ENCODE data around the gene LMAN2L. TPM values are rescaled to one million over a fixed set of nuclear protein-coding genes. Genes with fewer than 3 reads are reported as not detected.

LMAN2L gene
- total RNA-seq, 1 experiment from 2014 or later, result 17.6 TPM

DNA sequence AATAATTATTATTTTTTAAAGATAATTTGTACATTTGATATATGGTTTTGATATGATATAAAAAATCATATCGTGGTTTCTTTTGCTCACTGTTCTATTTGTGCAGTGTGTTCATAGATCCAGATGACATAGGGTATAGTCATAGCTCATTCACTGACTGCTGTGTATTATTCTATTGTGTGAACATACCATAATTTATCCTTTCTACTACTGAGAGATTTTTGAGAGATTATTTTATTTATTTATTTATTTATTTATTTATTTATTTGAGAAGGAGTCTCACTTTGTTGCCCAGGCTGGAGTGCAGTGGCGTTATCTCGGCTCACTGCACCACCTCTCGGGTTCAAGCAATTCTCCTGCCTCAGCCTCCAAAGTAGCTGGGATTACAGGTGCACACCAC lies 58.3 kb downstream of the LMAN2L start:
- H2AFZ ChIP-seq (ENCODE audit: low read length), result no peak overlapping the region
- H2BK15ac ChIP-seq (ENCODE audit: low read depth, low read length), result no peak overlapping the region
- H2BK12ac ChIP-seq (ENCODE audit: insufficient read length, low read depth, low read length), result no peak overlapping the region
- Mint-ChIP-seq H3K4me1 (peaks cover 13 to 18% of the 10 kb centered on the region in 2 experiments), H3K36me3 (ENCODE audit: insufficient read depth in 1 of 3, low read depth in 3 of 3) (no peaks in the 10 kb centered on the region), H3K4me3 (no peak overlapping the region), H3K9me3 (no peaks in the 10 kb centered on the region), H3K27ac (no peak overlapping the region), H3K27me3 (ENCODE audit: low read depth) (no peaks in the 10 kb centered on the region; the same call in 1 of the 2 replicates)
- no peak overlapping the region for H3K9ac ChIP-seq (ENCODE audit: extremely low read depth, insufficient read length, low read length)
- no peak overlapping the region for H4K91ac ChIP-seq (ENCODE audit: insufficient read length, low read depth, low read length)
- H3K4ac ChIP-seq (ENCODE audit: low read depth, low read length), result no peak overlapping the region
- WGBS (ENCODE audit: extremely low coverage, insufficient read length, low lambda C conversion rate), result no CpG with 5 or more reads among the region's 4 CpGs
- no peak overlapping the region for H2BK5ac ChIP-seq (ENCODE audit: insufficient read length, low read length)
- H3K23ac ChIP-seq (ENCODE audit: insufficient read length, low read depth, low read length), result no peak overlapping the region
- H2BK20ac ChIP-seq (ENCODE audit: low read depth, low read length, poor library complexity, severe bottlenecking), result no peak overlapping the region
- no peak overlapping the region for H3K14ac ChIP-seq (ENCODE audit: insufficient read depth, low read length)
- no peak overlapping the region for H2BK120ac ChIP-seq (ENCODE audit: low read depth, low read length, poor library complexity, severe bottlenecking)
- no peaks in the 10 kb centered on the region for H3K9me3 ChIP-seq (ENCODE audit: control insufficient read depth, low read depth, low read length)
- no peak overlapping the region for H3K18ac ChIP-seq (ENCODE audit: insufficient read length, low read depth, low read length)
- no peaks in the 10 kb centered on the region for H4K20me1 ChIP-seq (ENCODE audit: control insufficient read depth, insufficient read depth, insufficient read length)
- TF ChIP-seq, protein P1, sequence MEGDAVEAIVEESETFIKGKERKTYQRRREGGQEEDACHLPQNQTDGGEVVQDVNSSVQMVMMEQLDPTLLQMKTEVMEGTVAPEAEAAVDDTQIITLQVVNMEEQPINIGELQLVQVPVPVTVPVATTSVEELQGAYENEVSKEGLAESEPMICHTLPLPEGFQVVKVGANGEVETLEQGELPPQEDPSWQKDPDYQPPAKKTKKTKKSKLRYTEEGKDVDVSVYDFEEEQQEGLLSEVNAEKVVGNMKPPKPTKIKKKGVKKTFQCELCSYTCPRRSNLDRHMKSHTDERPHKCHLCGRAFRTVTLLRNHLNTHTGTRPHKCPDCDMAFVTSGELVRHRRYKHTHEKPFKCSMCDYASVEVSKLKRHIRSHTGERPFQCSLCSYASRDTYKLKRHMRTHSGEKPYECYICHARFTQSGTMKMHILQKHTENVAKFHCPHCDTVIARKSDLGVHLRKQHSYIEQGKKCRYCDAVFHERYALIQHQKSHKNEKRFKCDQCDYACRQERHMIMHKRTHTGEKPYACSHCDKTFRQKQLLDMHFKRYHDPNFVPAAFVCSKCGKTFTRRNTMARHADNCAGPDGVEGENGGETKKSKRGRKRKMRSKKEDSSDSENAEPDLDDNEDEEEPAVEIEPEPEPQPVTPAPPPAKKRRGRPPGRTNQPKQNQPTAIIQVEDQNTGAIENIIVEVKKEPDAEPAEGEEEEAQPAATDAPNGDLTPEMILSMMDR (conservative IDR thresholded peaks at IDR 0.05), result no peak
- no peaks in the 10 kb centered on the region for H3K23me2 ChIP-seq (ENCODE audit: insufficient read length, low read depth, low read length, poor library complexity, severe bottlenecking)
- DNase-seq, result no peak
- no peaks in the 10 kb centered on the region for H3K79me2 ChIP-seq (ENCODE audit: insufficient read depth, low read length)
- no peak overlapping the region for H4K5ac ChIP-seq (ENCODE audit: insufficient read length, low read depth, low read length)
- no peak overlapping the region for H3K56ac ChIP-seq (ENCODE audit: insufficient read length, low read depth, low read length)
- H2AK5ac ChIP-seq (ENCODE audit: insufficient read length, low read length), result no peak overlapping the region
- no peaks in the 10 kb centered on the region for H3K4me1 ChIP-seq (ENCODE audit: insufficient read depth, low read length)
- H3K79me1 ChIP-seq (ENCODE audit: insufficient read depth, low read depth, low read length, poor library complexity, severe bottlenecking), result no peaks in the 10 kb centered on the region
- no peak overlapping the region for H3K27ac ChIP-seq (ENCODE audit: insufficient read length, low read depth, low read length)
- H3K4me2 ChIP-seq (ENCODE audit: insufficient read depth, insufficient read length, low read length), result no peak overlapping the region
- H3K27me3 ChIP-seq (ENCODE audit: insufficient read depth, low read length), result no peaks in the 10 kb centered on the region
- no peak overlapping the region for H4K8ac ChIP-seq (replicated peaks; ENCODE audit: insufficient read length, low read depth, low read length)
- no peak overlapping the region for H3T11ph ChIP-seq (ENCODE audit: low read length)

Measured in H9 (cell line).